ENCODE data around the gene ASTN2. TPM values are rescaled to one million over a fixed set of nuclear protein-coding genes. Genes with fewer than 3 reads are reported as not detected.

The ASTN2 gene, protein sequence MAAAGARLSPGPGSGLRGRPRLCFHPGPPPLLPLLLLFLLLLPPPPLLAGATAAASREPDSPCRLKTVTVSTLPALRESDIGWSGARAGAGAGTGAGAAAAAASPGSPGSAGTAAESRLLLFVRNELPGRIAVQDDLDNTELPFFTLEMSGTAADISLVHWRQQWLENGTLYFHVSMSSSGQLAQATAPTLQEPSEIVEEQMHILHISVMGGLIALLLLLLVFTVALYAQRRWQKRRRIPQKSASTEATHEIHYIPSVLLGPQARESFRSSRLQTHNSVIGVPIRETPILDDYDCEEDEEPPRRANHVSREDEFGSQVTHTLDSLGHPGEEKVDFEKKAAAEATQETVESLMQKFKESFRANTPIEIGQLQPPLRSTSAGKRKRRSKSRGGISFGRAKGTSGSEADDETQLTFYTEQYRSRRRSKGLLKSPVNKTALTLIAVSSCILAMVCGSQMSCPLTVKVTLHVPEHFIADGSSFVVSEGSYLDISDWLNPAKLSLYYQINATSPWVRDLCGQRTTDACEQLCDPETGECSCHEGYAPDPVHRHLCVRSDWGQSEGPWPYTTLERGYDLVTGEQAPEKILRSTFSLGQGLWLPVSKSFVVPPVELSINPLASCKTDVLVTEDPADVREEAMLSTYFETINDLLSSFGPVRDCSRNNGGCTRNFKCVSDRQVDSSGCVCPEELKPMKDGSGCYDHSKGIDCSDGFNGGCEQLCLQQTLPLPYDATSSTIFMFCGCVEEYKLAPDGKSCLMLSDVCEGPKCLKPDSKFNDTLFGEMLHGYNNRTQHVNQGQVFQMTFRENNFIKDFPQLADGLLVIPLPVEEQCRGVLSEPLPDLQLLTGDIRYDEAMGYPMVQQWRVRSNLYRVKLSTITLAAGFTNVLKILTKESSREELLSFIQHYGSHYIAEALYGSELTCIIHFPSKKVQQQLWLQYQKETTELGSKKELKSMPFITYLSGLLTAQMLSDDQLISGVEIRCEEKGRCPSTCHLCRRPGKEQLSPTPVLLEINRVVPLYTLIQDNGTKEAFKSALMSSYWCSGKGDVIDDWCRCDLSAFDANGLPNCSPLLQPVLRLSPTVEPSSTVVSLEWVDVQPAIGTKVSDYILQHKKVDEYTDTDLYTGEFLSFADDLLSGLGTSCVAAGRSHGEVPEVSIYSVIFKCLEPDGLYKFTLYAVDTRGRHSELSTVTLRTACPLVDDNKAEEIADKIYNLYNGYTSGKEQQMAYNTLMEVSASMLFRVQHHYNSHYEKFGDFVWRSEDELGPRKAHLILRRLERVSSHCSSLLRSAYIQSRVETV (N-terminal part only)
- total RNA-seq (2014; rRNA removed; shearing (Covaris generic)): 2.7 and 6.8 TPM in 2 replicates

DNA sequence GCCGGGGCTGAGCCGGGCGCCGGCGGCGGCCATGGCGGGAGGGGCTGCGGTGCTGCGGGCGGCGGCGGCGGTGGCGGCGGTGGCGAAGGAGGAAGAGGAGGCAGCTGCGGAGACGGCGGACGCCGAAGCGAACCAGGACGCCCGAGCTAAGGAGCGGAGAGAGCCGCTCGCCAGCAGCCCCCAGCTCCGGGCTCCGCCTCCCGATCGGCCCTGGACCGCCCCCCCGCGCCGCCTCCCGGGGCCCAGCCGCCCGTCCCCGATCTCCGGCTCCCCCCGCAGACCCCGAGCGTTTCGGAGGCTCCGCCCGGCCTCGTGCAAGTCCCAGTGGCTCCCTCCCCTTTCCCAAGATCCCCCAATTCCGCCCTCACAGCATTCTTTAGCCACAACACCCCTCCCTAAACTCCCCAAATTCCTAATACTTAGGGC, at the start of gene ASTN2:
ASTN2 (minus strand) TSS at position 152 of the 426 bp plus-strand sequence; CDS start at position 33, 119 bp downstream.
- DNase-seq (ENCODE audit: low spot score): no peak

DNA sequence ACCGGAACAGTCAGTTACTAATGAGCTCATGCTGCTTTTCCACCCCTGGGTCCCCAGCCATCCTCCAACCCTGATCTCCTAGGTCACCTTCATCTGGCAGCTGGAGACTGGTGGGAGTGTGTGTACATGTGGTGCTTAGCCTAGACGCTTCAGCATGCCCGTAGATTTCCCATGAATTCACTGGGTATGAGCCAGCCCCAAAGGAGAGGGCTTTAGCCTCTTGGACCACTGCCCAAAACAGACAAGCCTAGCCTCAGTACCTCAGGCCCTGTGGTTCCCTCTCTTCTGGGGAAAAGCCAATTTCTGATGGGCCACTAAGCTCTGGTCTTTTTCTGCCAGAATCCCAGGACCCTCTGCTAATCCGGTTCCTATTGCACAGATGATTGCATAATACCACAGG, 48.0 kb upstream of the ASTN2 start:
- DNase-seq (ENCODE audit: low spot score): no peak

DNA sequence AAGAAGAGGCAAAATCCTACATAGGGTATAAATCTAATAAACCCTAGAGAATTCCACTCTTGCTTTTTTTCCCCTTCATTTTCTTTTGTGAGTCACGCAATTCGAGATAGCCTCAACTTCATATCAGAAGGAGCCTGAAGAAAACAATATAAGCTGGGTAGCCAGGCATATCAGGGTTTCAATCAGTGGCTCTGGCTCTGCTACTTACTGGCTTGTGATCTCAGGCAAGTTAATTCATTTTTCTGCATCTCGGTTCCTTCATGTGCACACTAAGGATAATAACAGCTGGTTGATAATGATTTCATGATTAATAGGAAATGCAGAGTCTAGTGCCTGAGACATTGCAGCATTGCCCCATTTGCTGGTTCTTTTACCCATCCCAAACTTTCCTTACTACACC, 46.5 kb upstream of the ASTN2 start:
- DNase-seq (ENCODE audit: low spot score): no peak

DNA sequence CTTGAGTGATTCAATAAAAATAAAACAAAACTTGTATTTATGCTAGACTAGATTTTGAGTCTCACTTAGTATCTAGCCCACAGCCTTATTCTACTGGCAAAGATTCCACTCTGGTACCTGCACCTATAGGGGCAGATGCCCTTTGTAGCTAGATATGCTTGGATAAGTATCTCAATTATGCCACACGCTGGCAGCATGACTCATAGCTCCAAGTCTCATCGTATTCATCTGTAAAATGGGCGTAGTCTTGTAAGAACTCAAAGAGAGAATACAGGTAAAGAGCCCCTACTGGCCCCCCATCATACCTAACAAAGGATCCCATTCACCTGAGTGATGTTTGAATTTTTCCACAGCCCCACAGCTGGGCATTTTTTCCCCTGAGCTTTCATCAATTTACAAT, 45.9 kb upstream of the ASTN2 start:
- no peak for DNase-seq (ENCODE audit: low spot score)

DNA sequence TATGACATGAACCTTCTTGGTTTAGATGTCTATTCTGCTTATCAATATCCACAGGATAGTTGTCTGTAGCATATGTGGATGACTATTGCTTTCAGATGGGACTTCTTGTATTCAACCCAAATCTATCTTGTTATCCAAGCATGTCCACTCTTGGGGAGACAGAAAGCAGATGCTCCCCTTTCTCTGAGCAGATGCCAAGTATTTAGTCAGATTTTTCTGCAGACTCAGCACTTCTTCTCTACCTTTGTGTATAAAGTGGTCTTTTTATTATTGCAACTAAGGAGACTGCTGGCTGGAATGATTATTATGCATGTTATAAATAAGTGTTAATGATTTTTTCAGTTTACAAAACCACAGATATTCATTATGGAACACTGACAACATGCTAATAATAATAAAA, 45.1 kb upstream of the ASTN2 start:
- no peak for DNase-seq (ENCODE audit: low spot score)

DNA sequence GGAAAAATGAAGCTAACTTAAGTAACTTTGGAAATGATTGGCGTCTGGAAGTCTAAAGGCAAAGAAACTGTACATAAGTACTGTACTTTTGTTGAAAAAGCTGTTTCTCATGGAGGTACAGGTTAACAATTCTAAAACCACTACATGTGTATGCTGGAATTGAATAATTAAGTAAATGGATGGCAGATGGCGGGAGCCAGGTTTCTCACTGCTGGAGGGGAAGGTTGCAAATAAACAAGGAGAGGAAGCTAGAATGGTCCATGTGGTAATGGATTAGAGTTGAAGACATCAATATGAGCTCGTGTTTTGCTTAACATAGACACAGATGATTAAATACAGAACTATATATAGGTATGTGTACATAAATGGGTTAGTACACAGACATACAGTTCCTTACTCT, 43.2 kb upstream of the ASTN2 start:
- no peak for DNase-seq (ENCODE audit: low spot score)

DNA sequence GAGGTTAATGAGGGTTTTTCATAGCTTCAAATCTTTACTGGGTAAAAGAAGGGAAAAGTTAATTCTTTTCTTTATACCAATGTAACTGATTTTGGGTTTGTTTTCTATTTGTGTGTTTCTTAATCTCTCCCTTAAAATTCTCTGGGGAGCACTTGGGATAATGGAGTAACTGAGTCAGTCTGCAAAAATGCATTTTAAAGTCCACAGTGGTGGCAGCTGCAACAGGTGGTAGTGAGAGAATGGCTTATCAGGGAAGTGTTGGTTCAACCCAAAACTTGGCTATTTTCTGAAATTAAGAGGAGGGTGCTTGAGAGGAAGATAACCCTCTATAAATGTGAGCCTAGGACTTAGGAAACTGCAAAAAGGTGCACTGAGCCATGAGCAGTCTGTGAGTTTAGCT, 39.9 kb upstream of the ASTN2 start:
- no peak for DNase-seq (ENCODE audit: low spot score)

DNA sequence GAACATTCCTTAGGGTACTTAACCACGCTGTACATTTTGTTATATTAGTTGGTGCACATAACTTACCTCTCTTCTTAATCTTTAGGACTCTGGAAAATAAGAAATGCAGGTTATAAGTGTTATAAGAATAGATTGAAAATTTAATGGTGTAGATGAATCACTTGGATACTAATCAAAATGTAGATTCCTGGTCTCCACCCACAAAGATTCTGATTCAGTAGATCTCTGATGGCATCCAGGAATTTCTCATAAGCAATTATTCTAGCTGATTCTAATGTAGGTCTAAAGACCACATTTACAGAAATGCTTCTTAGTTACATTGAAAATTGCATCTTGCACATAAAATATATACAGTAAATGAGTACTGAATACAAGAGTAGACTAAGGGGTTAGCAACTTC, 38.9 kb upstream of the ASTN2 start:
- DNase-seq (ENCODE audit: low spot score): no peak

DNA sequence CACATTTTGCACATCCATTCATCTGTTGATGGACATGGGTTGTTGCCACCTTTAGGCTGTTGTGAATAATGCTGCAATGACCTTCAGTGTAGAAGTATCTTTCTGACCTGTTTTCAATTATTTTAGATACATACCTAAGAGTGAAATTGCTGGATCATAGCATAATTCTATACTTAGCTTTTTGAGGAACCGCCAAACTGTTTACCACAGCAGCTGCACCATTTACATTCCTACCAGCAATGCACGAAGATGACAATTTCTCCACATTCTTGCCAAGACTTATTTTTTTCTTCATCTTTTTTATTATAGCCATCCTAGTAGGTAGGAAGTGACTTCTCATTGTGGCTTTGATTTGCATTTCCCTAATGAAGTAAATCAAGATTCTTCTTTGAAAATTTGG, 36.5 kb upstream of the ASTN2 start:
- no peak for DNase-seq (ENCODE audit: low spot score)

DNA sequence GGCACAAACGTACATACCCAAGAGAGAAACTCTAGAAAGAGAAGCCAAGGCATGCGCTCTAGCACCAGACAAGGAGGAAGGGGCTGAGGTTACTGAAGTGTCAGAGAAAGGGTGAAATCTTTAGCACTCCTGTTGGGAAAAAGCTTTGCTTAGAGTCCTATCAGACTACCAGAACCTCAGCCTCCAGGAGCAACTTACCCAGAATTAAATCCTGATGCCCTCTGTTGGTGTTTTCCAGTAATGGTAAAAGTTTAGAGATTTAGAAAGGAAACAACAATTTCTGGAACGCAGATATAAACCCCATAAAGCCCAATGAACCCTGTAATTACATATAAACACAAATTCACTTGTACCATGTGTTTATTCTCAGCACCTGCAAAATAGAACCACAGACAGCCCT, 33.2 kb upstream of the ASTN2 start:
- no peak for DNase-seq (ENCODE audit: low spot score)

DNA sequence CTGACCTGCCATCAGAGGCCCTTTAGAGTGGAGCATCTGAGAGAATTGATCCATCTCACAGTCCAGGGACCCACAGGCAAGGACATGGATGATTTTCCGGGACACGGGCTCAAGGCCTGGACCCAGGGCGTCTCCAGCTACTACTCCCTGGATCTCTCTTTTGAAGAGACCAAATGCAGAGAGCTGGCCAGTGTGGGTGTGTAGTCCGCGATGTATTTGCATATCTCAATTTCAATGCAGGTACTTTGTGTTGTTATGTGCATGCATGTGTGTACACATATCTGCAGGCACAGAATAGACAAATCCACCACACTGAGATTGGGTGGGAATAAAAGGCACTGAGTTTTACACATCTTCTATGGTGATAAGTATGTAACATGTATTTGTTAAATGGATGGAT, 30.8 kb upstream of the ASTN2 start:
- DNase-seq (ENCODE audit: low spot score): no peak

DNA sequence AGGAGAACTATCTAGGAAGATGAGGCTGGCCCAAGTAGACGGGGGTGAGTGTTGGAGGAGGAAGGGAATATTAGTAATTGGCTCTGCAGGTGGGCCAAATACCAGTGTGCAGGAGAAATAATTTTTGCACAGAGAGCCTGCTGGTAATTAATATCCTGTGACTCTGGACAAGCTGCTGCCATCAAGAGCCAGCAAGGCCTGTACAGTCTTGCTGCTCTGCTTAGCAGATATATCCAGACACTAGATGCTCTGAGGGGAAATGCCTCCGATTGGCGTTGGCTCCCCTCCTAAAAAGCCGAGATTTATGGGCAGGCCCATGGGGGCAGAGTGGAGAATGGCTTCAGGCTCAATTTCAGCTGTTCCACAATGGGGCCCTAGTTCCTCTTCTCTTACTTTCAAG, 29.6 kb upstream of the ASTN2 start:
- no peak for DNase-seq (ENCODE audit: low spot score)

DNA sequence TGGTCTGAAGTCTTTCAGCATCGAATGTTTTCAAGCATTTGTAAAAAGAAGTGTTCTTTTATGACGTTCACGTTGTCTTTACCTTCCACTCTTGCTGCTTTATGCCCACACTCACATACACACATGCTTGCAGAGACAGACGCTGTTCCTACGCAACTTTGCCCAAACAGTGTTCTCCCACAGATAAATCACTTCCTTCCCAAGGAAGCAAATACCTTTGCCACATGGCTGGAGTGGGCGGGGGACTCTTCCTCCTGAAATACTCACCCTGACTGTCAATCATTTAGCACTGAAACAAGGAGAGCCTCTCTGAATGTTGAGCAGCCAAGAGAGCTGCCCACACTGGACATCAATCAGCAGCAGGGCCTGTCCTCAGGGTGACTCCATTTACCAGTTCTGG, 22.4 kb upstream of the ASTN2 start:
- DNase-seq (ENCODE audit: low spot score): no peak

DNA sequence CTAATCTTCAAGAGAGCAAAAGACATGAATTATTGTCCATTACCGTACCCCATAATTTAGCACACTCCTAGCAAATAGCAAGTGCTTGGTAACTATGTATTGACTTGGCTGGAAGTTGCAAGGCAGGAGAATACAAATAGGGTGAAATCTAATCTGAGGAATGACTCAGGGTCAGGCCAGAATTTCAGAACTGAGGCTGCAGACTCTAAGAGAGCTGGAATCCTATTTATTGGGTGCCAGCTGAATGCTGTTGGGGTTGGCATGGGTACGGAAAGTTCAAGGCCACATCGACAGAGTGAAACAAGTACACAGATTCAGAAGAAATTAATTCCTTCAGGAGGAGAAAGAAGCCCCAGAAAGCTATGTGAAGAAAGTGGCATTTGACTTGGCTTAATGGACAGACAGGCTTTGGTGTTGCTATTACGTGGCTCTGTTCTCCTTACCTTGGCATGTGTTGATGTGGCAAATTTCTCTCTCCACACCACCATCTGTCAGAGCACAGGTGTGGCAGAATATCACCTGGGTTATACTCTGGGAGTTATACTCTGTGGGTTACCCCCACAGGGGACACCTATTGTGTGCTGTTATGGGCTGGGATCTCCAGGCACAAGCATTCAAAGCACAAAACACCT, 20.9 kb upstream of the ASTN2 start:
- no peak for DNase-seq (ENCODE audit: low spot score)

DNA sequence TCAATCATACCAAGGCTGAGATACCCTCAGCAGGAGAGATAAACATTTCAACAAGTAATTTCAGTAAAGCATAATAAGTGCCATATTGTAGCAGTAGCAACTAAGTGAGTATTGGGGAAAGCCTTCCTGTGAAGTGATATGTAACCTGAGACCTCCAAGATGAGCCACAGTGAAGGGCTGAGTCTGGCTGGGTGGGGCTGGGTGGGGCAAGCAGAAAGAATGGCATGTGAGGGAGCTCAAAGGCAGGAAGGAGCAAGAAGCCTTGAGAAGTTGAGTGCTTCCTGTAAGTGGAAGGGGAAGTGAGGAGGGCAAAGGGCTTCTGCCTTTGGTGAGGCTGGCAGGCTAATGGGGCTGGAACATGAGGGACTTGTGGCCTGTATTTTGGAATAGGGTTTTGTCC, 19.7 kb upstream of the ASTN2 start:
- DNase-seq (ENCODE audit: low spot score): no peak

DNA sequence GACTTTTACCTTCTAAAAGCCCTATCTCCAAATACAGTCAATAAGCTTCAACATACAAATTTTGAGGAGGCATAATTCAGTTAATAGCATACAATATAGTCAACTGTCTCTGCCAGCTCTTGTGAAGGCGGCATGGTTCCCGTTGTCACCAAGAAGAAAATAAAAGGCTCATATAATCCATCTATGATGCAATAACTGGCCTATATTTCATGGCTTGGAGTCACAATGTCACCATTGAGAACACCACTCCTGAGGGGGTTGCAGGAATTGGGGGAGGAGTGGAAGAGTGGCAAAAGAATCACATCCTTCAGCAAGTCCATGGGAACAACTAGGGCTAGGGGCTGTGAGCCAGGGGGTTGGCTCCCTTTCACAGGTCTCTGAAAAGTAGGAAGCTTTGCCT, 16.0 kb upstream of the ASTN2 start:
- DNase-seq (ENCODE audit: low spot score): no peak

DNA sequence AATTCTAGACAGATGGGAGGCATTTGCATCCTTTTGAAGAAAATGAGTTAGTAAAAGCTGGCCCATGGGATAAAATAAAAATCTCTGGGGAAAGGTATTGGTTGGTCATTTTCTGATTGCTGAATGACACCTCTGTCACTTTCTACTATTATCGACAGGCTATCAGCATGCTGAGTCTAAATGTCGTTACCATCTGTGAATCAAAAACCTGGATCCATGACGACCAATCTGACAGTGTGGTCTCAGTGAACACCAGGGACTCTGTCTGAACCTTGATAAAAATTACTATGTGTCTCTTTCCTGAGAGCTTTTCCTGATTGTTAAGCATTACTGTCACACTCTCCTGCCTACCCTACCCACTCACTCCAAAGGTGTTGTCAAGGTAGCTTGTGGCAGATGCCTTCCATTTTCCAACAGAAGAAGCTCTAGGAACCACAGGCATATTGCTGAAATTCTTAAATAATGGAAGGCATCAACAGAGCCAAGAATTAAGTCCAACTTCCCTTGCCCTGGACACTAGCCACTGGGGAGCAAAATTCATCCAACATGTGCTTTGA, 12.6 kb upstream of the ASTN2 start:
- no peak for DNase-seq (ENCODE audit: low spot score)

DNA sequence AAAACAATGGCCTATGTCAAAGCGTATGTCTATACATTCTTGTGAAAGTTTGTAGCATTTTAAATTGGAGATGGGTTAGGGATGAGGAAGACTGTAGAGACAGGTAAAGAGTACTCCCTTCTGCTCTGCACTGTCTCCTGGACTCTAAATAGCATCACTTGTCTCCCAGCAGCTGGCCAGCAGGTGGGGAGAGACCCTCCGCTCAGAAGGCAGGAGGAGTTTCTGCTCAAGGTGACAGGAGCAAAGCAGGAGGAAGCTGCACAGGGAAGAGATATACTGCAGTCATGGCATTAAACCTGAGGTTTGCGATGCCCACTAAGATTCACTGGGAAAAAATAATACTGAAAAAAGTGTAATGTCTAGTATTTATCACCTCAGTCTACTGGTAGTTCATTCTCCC, 10.7 kb upstream of the ASTN2 start:
- no peak for DNase-seq (ENCODE audit: low spot score)

DNA sequence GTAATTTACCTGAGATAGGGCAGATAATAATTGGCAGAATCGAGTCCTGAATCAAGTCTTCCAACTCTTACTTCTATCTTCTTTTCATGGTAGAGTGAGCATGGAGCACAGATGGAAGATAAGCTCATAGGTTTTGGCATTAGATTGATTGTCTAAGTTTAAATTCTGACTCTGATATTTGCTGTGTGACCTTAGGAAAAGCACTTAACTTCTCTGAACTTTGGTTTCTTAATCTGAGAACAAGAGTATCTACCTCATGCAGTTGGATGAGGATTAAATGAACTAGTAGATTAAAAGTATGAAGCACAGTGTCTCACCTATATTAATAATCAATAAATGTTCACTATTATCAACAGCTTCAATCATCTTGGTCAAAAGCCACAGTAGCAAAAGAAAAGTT, 9.4 kb upstream of the ASTN2 start:
- DNase-seq (ENCODE audit: low spot score): no peak

DNA sequence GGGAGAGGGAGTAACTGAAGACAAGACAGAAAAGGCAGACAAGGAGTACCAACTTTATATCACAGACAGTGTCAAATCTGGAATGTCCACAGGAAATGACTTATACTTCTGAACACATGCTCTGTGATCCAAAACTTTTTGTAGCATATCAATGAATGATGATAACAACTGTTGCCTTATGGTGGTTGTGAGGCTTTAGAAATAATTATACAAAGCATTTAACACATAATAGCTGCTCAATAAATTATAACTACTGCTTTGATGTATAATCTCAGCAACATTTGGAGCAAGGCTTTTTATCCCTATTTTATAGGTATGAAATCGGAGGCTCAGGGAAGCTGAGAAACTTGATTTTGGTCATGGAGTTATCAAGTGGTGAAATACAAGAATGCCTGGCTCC, 3.3 kb upstream of the ASTN2 start:
- DNase-seq (ENCODE audit: low spot score): no peak

DNA sequence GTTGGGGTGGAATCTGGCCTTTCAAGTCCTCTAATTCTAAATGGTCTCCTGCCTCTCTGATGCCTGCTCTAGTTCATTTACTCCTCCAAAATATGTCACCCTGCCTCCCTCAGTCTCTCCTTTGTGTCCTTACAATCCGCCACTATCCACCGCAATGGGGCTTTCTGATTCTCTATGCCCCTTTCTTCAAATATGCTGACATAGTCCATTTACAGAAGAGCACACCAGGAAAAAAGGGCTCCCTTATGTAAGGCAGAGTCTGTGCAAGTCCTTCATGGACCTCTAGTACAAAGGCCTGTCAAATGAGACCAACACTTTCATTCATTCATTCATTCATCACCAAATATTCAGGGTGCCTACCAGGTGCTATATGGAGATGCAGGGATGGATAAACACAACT, 2.0 kb upstream of the ASTN2 start:
- DNase-seq (ENCODE audit: low spot score): no peak

All from H4 (cell line).